Naive thymus-derived CD8-positive, alpha-beta T cell (primary cell): ENCODE measurements around the gene PKD2L2. TPM values are rescaled to one million over a fixed set of nuclear protein-coding genes. Genes with fewer than 3 reads are reported as not detected.

Experiments used
- ATAC-seq, 2 donors: fragments of 150-1000 bp; cut with Tn5 transposase in 1 of 2; sonication (Bioruptor Pico), chemical (Tn5 transposase) in 1 of 2; 1 replicate in 1 of 2; 2 replicates in 1 of 2; pipeline ENCODE4 v1.10.0; 2021; ENCODE audit warnings: mild to moderate bottlenecking in 2 of 2, moderate library complexity in 2 of 2
- POLR2A ChIA-PET: fragments of 350-600 bp; sonication (Branson Sonifier 250); formaldehyde crosslinking; loops from one replicate; lab custom pipeline; 2021; ENCODE audit warnings: antibody characterized with exemption; lab: Charles Lee
- DNase-seq, 10 donors: peaks; one replicate each; pipeline versions ENCODE4 v3.0.0 to v3.0.0-alpha.2; 2020 to 2022
- H3K27ac Mint-ChIP-seq, 10 donors: one replicate each; pipeline ENCODE4 v1.8.0; 2020 to 2022; ENCODE audit warnings: mild to moderate bottlenecking in 10 of 10, mixed read lengths in 10 of 10, moderate library complexity in 4 of 10, inconsistent platforms in 1 of 10
- H3K27me3 Mint-ChIP-seq, 5 donors: one replicate each; pipeline ENCODE4 v1.8.0; 2021 to 2022; ENCODE audit warnings: mixed read lengths in 5 of 5
- H3K36me3 Mint-ChIP-seq, 3 donors: one replicate each; pipeline ENCODE4 v1.8.0; 2020 to 2022; ENCODE audit warnings: mixed read lengths in 3 of 3, mild to moderate bottlenecking in 2 of 3, inconsistent platforms in 1 of 3
- H3K4me1 Mint-ChIP-seq, 4 donors: one replicate each; pipeline ENCODE4 v1.8.0; 2021 to 2022; ENCODE audit warnings: mixed read lengths in 4 of 4
- H3K4me3 Mint-ChIP-seq, 10 donors: one replicate each; pipeline ENCODE4 v1.8.0; 2020 to 2022; ENCODE audit warnings: mild to moderate bottlenecking in 10 of 10, mixed read lengths in 10 of 10, moderate library complexity in 6 of 10, inconsistent platforms in 1 of 10
- H3K9me3 Mint-ChIP-seq, 9 donors: one replicate each; pipeline ENCODE4 v1.8.0; 2020 to 2022; ENCODE audit warnings: mixed read lengths in 9 of 9, mild to moderate bottlenecking in 3 of 9, inconsistent platforms in 1 of 9, moderate library complexity in 1 of 9
- polyA plus RNA-seq, 3 donors: library from polyadenylated mRNA; unstranded; fragments of 300-500 nt; fragmentation: Illumina TruSeq; gene quantifications; one replicate each; pipeline ENCODE4 v1.2.3, GENCODE V29; 2021
- total RNA-seq, 8 experiments: library from RNA in 2 of 8; stranded (reverse) in 2 of 8; gene quantifications; one replicate each; pipeline ENCODE4 v1.2.3 and lab custom pipeline; 2021 to 2026

PKD2L2 gene
- total and polyA plus RNA-seq, 5 experiments from 2014 or later, result 0.32 to 0.34 (median 0.34) TPM; not detected in 2

- Mint-ChIP-seq H3K27me3 (peaks cover 0 to 3% (median 0%) of the 10 kb centered on the region in 5 donors), H3K4me1 (peaks cover 0 to 17% (median 2%) of the 10 kb centered on the region in 4 donors), H3K4me3 (no peak overlapping the region), H3K27ac (no peak overlapping the region), H3K36me3 (no peaks in the 10 kb centered on the region), H3K9me3 (no peaks in the 10 kb centered on the region)
- ATAC-seq (no peak), DNase-seq (no peak)
- POLR2A ChIA-PET, result no interaction called here
Measured at GRCh38 chr5:137894586-137894985, 5.3 kb downstream of the PKD2L2 start.

- Mint-ChIP-seq H3K27ac (no peak overlapping the region), H3K4me1 (peaks cover 0 to 20% (median 0%) of the 10 kb centered on the region in 4 donors), H3K9me3 (no peaks in the 10 kb centered on the region), H3K36me3 (no peaks in the 10 kb centered on the region), H3K4me3 (no peak overlapping the region), H3K27me3 (peaks cover 0 to 3% (median 1%) of the 10 kb centered on the region in 5 donors)
- no peak for ATAC-seq
- POLR2A ChIA-PET, result interaction anchor here (0.5 kb wide), 1 partner anchor 36 kb away, joined by 4 read pairs; no protein-coding TSS in a partner anchor
- DNase-seq, result no peak
Measured at GRCh38 chr5:137896560-137896959, 7.3 kb downstream of the PKD2L2 start.

- no peak for DNase-seq
- Mint-ChIP-seq H3K27me3 (peaks cover 1 to 7% (median 4%) of the 10 kb centered on the region in 5 donors), H3K36me3 (no peaks in the 10 kb centered on the region), H3K4me3 (no peak overlapping the region), H3K27ac (no peak overlapping the region), H3K9me3 (no peaks in the 10 kb centered on the region), H3K4me1 (peaks cover 0 to 23% (median 1%) of the 10 kb centered on the region in 4 donors)
- ATAC-seq, result no peak
- POLR2A ChIA-PET, result no interaction called here
Measured at GRCh38 chr5:137899493-137899892, 10.2 kb downstream of the PKD2L2 start.

DNA sequence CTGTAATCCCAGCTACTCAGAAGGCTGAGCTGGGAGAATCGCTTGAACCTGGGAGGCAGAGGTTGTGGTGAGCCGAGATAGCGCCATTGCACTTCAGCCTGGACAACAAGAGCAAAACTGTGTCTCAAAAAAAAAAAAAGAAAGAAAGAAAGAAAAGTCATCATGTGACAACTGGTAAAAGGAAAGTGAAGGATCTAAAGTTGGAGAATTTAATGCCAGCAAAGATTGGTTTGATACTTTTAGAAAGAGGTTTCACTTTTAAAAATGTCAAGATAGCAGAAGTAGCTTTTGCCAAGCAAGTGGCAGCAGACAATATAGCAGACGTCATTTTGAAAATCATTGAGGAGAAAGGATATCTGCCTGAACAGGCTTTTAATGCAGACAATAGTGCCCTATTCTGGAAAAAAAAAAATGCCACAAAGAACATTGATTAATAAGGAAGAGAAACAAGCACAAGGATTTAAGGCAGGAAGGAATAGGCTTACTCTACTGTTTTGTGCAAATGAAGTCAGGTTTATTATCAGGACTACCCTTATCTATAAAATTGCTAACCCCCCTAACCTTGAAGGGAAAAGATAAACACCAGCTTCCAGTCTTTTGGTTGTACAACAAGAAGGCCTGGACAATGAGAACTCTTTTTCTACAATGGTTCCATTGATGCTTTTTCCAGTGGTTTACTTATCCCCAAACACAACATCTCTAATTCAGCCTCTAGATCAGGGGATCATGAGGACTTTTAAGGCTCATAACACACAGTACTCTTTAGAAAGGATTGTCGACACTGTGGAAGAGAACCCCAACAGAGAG is 12.0 kb downstream of the PKD2L2 start:
- DNase-seq (no peak), ATAC-seq (no peak)
- no peaks in the 10 kb centered on the region for H3K9me3 Mint-ChIP-seq
- H3K36me3 Mint-ChIP-seq, result no peaks in the 10 kb centered on the region
- peak overlapping the region in 1 of 10 donors; percentile 33 for H3K4me3 Mint-ChIP-seq
- POLR2A ChIA-PET, result no interaction called here
- peaks cover 0 to 22% (median 1%) of the 10 kb centered on the region in 4 donors for H3K4me1 Mint-ChIP-seq
- H3K27me3 Mint-ChIP-seq, result peaks cover 0 to 8% (median 4%) of the 10 kb centered on the region in 5 donors
- H3K27ac Mint-ChIP-seq, result no peak overlapping the region

DNA sequence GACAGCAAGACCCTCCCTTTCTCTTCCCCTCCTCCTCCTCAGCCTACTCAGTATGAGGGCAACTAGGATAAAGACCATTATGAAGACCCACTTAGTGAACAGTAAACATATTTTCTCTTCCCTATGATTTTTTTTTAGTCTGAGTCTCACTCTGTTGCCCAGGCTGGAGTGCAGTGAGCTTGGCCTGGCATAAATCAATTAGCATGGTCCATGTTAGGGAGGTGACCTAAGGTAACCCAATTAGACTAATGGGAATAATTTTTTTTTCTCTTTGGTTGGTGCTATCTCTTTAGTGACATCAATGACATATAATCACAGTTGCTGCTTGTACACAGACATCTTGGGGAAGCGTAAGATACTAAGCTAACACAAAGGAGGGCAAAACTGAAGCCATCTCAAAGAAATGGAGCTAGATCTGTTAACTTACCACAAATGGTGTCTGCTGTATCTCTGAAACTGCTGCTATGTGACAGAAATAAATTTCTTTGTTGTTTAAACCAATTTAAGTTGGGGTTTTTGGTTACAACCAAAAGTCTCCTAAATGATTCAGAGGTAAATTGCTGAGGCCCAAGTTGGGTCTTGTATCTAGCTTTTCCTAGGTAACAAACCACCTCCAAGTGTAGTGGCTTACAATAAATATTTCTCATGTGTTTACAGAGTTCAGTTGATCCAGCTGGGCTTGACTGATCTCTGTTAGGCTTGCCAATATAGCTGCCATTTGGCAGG is 13.3 kb downstream of the PKD2L2 start:
- Mint-ChIP-seq H3K27me3 (peaks cover 0 to 8% (median 4%) of the 10 kb centered on the region in 5 donors), H3K27ac (no peak overlapping the region), H3K36me3 (no peaks in the 10 kb centered on the region), H3K4me3 (no peak overlapping the region), H3K9me3 (no peaks in the 10 kb centered on the region), H3K4me1 (peaks cover 0 to 19% (median 1%) of the 10 kb centered on the region in 4 donors)
- ATAC-seq (no peak), DNase-seq (no peak)
- POLR2A ChIA-PET, result no interaction called here

- H3K27me3 Mint-ChIP-seq, result peaks cover 0 to 4% (median 0%) of the 10 kb centered on the region in 5 donors
- H3K36me3 Mint-ChIP-seq, result peaks cover 0 to 7% (median 4%) of the 10 kb centered on the region in 3 donors
- no peak overlapping the region for H3K27ac Mint-ChIP-seq
- H3K9me3 Mint-ChIP-seq, result peaks cover 0 to 45% (median 17%) of the 10 kb centered on the region in 9 donors
- H3K4me1 Mint-ChIP-seq, result peaks cover 0 to 3% (median under 1%) of the 10 kb centered on the region in 4 donors
- POLR2A ChIA-PET, result no interaction called here
- ATAC-seq (no peak), DNase-seq (no peak)
- H3K4me3 Mint-ChIP-seq, result no peak overlapping the region
Measured at GRCh38 chr5:137914758-137915157, 25.5 kb downstream of the PKD2L2 start.

DNA sequence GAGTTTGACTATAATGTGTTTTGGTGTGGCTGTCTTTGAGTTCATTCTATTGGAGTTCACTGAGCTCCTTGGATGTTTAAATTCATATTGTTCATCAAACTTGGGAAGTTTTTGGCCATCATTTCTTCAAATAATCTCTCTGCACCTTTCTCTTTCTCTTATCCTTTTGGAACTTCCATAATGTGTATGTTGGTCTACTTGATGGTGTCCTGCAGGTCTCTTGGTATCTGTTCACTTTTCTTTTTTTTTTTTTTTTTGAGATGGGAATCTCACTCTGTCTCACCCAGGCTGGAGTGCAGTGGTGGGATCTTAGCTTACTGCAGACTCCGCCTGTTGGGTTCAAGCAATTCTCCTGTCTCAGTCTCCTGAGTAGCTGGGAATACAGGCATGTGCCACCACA is 27.7 kb downstream of the PKD2L2 start:
- POLR2A ChIA-PET, result no interaction called here
- peak overlapping the region in 1 of 10 donors; percentile 9 for H3K27ac Mint-ChIP-seq
- H3K9me3 Mint-ChIP-seq, result peaks cover 0 to 33% (median 17%) of the 10 kb centered on the region in 9 donors
- H3K4me3 Mint-ChIP-seq, result no peak overlapping the region
- peaks cover 0 to 7% (median 4%) of the 10 kb centered on the region in 3 donors for H3K36me3 Mint-ChIP-seq
- peaks cover 0 to 3% (median under 1%) of the 10 kb centered on the region in 4 donors for H3K4me1 Mint-ChIP-seq
- no peak for ATAC-seq
- no peak for DNase-seq
- H3K27me3 Mint-ChIP-seq, result peaks cover 0 to under 1% (median 0%) of the 10 kb centered on the region in 5 donors

DNA sequence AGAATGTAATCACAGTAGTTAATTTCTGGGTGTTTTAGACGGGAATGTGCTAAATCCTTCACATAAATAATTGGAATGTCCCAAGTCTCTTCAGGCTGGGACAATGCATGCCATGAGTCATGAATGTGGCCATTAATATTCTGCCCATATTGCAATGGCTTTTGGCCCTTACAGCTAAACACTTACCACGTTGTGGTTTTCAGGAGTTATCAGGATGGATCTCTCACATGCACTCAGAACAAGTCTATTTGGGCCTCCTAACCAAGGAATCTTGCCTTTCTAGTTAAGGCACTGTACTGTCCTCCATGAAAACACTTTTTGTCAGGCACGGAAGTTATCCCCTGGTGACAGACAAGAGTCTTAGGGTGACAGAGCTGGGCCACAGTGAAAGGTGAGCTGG is 32.7 kb downstream of the PKD2L2 start:
- Mint-ChIP-seq H3K9me3 (peaks cover 0 to 10% (median 4%) of the 10 kb centered on the region in 9 donors), H3K27ac (peak overlapping the region in 1 of 10 donors; percentile 47), H3K27me3 (no peaks in the 10 kb centered on the region), H3K4me1 (peaks cover 0 to 3% (median 0%) of the 10 kb centered on the region in 4 donors), H3K4me3 (no peak overlapping the region), H3K36me3 (peaks cover 0 to 2% (median 2%) of the 10 kb centered on the region in 3 donors)
- no peak for DNase-seq
- POLR2A ChIA-PET, result interaction anchor here (2.0 kb wide), 1 partner anchor 33 kb away, joined by 5 read pairs; the partner anchor contains the start of gene PKD2L2
- no peak for ATAC-seq

GRCh38 chr5:137923856-137924255 is 34.6 kb downstream of the PKD2L2 start:
- H3K36me3 Mint-ChIP-seq, result peaks cover 0 to 12% (median 0%) of the 10 kb centered on the region in 3 donors
- no peak overlapping the region for H3K27ac Mint-ChIP-seq
- ATAC-seq, result no peak
- POLR2A ChIA-PET, result interaction anchor here (0.8 kb wide), 1 partner anchor 9 kb away, joined by 3 read pairs; no protein-coding TSS in a partner anchor
- DNase-seq, result no peak
- H3K27me3 Mint-ChIP-seq, result no peaks in the 10 kb centered on the region
- no peaks in the 10 kb centered on the region for H3K9me3 Mint-ChIP-seq
- no peak overlapping the region for H3K4me3 Mint-ChIP-seq
- no peaks in the 10 kb centered on the region for H3K4me1 Mint-ChIP-seq

GRCh38 chr5:137932800-137933199 is 43.5 kb downstream of the PKD2L2 start:
- Mint-ChIP-seq H3K36me3 (peaks cover 4 to 20% (median 8%) of the 10 kb centered on the region in 3 donors), H3K27me3 (no peaks in the 10 kb centered on the region), H3K9me3 (no peaks in the 10 kb centered on the region), H3K4me1 (peaks cover 0 to 2% (median under 1%) of the 10 kb centered on the region in 4 donors), H3K4me3 (no peak overlapping the region), H3K27ac (peak overlapping the region in 2 of 10 donors; percentile 2 to 15)
- ATAC-seq (no peak), DNase-seq (no peak)
- POLR2A ChIA-PET, result interaction anchor here (0.6 to 0.7 kb wide), 3 partner anchors 8 to 1359 kb away, joined by 3 to 4 read pairs (median 4); no protein-coding TSS in a partner anchor

DNA sequence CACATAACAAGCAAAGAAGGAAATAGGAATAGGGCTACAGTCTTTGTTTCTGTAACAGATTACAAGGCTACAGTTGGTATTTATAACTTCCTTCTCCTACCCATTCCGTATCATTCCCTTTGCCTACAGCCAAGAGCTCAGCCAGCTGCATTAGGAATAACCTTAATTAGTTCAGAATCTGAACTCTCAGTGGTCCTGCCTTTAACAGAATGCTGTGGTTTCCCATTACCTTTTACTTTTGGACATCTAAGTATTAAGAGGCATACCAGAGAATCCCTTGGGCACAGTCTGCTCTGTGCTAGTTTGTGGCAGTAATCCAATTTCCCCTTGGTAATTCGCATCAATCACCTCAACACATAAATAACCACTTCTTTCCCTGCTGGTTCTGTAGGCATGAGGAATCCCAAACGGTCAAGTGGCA is 44.2 kb downstream of the PKD2L2 start:
- DNase-seq (no peak), ATAC-seq (no peak)
- POLR2A ChIA-PET, result no interaction called here
- H3K27me3 Mint-ChIP-seq, result no peaks in the 10 kb centered on the region
- H3K4me1 Mint-ChIP-seq, result peaks cover 0 to 2% (median under 1%) of the 10 kb centered on the region in 4 donors
- peaks cover 4 to 21% (median 8%) of the 10 kb centered on the region in 3 donors for H3K36me3 Mint-ChIP-seq
- H3K27ac Mint-ChIP-seq, result peak overlapping the region in 3 of 10 donors; percentile 2 to 61 (median 53)
- H3K4me3 Mint-ChIP-seq, result no peak overlapping the region
- H3K9me3 Mint-ChIP-seq, result no peaks in the 10 kb centered on the region

- POLR2A ChIA-PET, result no interaction called here
- Mint-ChIP-seq H3K9me3 (no peaks in the 10 kb centered on the region), H3K27me3 (no peaks in the 10 kb centered on the region), H3K4me3 (no peak overlapping the region), H3K27ac (peak overlapping the region in 8 of 10 donors; percentile 44 to 87 (median 68)), H3K36me3 (peaks cover 10 to 28% (median 15%) of the 10 kb centered on the region in 3 donors), H3K4me1 (peaks cover 0 to 2% (median under 1%) of the 10 kb centered on the region in 4 donors)
- DNase-seq (no peak), ATAC-seq (no peak)
Measured at GRCh38 chr5:137935190-137935589, 45.9 kb downstream of the PKD2L2 start.
